Neural progenitor cell (in vitro differentiated cells): ENCODE data around the gene CBLC. TPM values are rescaled to one million over a fixed set of nuclear protein-coding genes. Genes with fewer than 3 reads are reported as not detected.

Source experiments
- DNase-seq: peaks from one replicate; pipeline ENCODE4 v3.0.0-alpha.2; 2016; ENCODE audit warnings: low spot score
- H2AFZ ChIP-seq: fragments of 200-600 bp; sonication (generic); replicated peaks from 2 replicates; pipeline ENCODE4 v1.6.1; 2016; ENCODE audit warnings: antibody characterized with exemption
- H3F3A ChIP-seq: fragments of 200-600 bp; sonication (generic); 2 replicates; pipeline ENCODE4 v1.6.1; 2016; ENCODE audit warnings: antibody characterized with exemption, low read depth
- H3K27ac ChIP-seq: fragments of 200-600 bp; sonication (generic); 2 replicates; pipeline ENCODE4 v1.5.1; 2016; ENCODE audit warnings: mild to moderate bottlenecking
- H3K27me3 ChIP-seq: fragments of 200-600 bp; sonication (generic); 2 replicates; pipeline ENCODE4 v1.6.1; 2016; ENCODE audit warnings: mild to moderate bottlenecking, moderate library complexity
- H3K36me3 ChIP-seq: fragments of 200-600 bp; sonication (generic); 2 replicates; pipeline ENCODE4 v1.5.1; 2016
- H3K4me1 ChIP-seq: fragments of 200-600 bp; sonication (generic); 2 replicates; pipeline ENCODE4 v1.6.1; 2016; ENCODE audit warnings: mixed run types
- H3K4me2 ChIP-seq: fragments of 200-600 bp; sonication (generic); 2 replicates; pipeline ENCODE4 v1.6.1; 2016
- H3K4me3 ChIP-seq: fragments of 200-600 bp; sonication (generic); 2 replicates; pipeline ENCODE4 v1.5.1; 2016
- H3K79me2 ChIP-seq: fragments of 200-600 bp; sonication (generic); 2 replicates; pipeline ENCODE4 v1.6.1; 2016; ENCODE audit warnings: low read depth
- H3K9ac ChIP-seq: fragments of 200-600 bp; sonication (generic); 2 replicates; pipeline ENCODE4 v1.6.1; 2016
- H3K9me3 ChIP-seq: fragments of 200-600 bp; sonication (generic); 2 replicates; pipeline ENCODE4 v1.5.1; 2016; ENCODE audit warnings: low read depth
- H4K20me1 ChIP-seq: fragments of 200-600 bp; sonication (generic); 2 replicates; pipeline ENCODE4 v1.6.1; 2016; ENCODE audit warnings: low read depth
- H3K27ac Mint-ChIP-seq: 3 replicates; pipeline ENCODE4 v1.8.0; 2021; ENCODE audit warnings: mixed read lengths
- H3K27me3 Mint-ChIP-seq: 2 replicates; pipeline ENCODE4 v1.8.0; 2022; ENCODE audit warnings: low read depth, mild to moderate bottlenecking, inconsistent platforms, moderate library complexity, mixed read lengths; ENCODE audit not compliant: insufficient read depth
- H3K36me3 Mint-ChIP-seq: 3 replicates; pipeline ENCODE4 v1.8.0; 2021; ENCODE audit warnings: mixed read lengths
- H3K4me1 Mint-ChIP-seq: 3 replicates; pipeline ENCODE4 v1.8.0; 2021; ENCODE audit warnings: mixed read lengths
- H3K4me3 Mint-ChIP-seq: 3 replicates; pipeline ENCODE4 v1.8.0; 2021; ENCODE audit warnings: mild to moderate bottlenecking, moderate library complexity, mixed read lengths
- H3K9me3 Mint-ChIP-seq: 3 replicates; pipeline ENCODE4 v1.8.0; 2020; ENCODE audit warnings: mixed read lengths
- EZH2 ChIP-seq: fragments of 200-600 bp; sonication (generic); IDR thresholded peaks from 2 replicates; pipeline ENCODE4 v1.6.1; 2017; ENCODE audit warnings: antibody characterized with exemption, mild to moderate bottlenecking, moderate library complexity
- EZH2phosphoT487 ChIP-seq: fragments of 200-600 bp; sonication (generic); IDR thresholded peaks from 2 replicates; pipeline ENCODE4 v1.6.1; 2017; ENCODE audit warnings: antibody characterized with exemption
- total RNA-seq: library from RNA; depleted of rRNA; stranded (reverse); fragments of >200 nt; gene quantifications from 2 replicates; pipeline ENCODE4 v1.2.3, GENCODE V29; 2015; ENCODE audit warnings: low replicate concordance
- TF ChIP-seq, protein P1 (sequence below): fragments of 200-600 bp; sonication (generic); IDR thresholded peaks from 2 replicates; pipeline ENCODE4 v1.5.1; 2017; ENCODE audit warnings: antibody characterized with exemption, mild to moderate bottlenecking

The CBLC gene
- total RNA-seq, 1 donor from 2014 or later, result 1.5 TPM

DNA sequence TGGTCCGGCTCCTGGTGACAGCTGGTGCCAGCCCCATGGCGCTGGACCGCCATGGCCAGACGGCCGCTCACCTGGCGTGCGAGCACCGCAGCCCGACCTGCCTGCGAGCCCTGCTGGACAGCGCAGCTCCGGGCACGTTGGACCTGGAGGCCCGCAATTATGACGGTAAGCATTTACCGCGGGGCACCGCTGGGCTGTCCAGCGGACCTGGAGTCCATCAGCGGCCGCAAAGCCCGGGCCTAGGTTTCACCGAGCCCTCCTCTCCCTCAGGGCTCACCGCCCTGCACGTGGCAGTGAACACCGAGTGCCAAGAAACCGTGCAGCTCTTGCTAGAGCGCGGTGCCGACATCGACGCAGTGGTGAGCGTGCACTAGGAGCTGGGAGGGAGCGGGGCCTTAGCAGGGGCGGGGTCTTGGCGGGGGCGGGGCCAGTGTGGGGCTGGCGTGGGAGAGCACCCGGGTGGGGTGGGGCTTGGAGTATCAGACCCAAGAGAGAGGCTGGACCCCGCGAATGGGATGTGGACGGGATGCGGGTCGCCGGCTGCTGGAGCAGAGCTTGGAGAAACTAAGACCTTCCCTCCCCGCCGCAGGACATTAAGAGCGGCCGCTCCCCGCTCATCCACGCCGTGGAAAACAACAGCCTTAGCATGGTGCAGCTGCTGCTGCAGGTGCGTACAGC lies 20.5 kb upstream of the CBLC start:
- Histone ChIP-seq H3K9me3 (no peaks in the 10 kb centered on the region), H3K4me3 (peak overlapping the region; percentile 56), H3K4me2 (peak overlapping the region; percentile 93), H3K79me2 (no peaks in the 10 kb centered on the region), H3K27me3 (peaks cover 78% of the 10 kb centered on the region), H3K36me3 (no peaks in the 10 kb centered on the region), H4K20me1 (peaks cover 33% of the 10 kb centered on the region), H3F3A (peaks cover 20% of the 10 kb centered on the region), H3K27ac (no peak overlapping the region), H3K4me1 (peaks cover 21% of the 10 kb centered on the region), H3K9ac (no peak overlapping the region), H2AFZ (peak overlapping the region; percentile 89)
- DNase-seq, result peak; percentile 66
- Mint-ChIP-seq H3K36me3 (no peaks in the 10 kb centered on the region), H3K9me3 (no peaks in the 10 kb centered on the region), H3K4me3 (peak overlapping the region; percentile 92), H3K27ac (no peak overlapping the region), H3K27me3 (peaks cover 42% of the 10 kb centered on the region), H3K4me1 (peaks cover 32% of the 10 kb centered on the region)
- TF ChIP-seq EZH2 (peak; percentile 76), EZH2phosphoT487 (peak; percentile 92)
- TF ChIP-seq, protein P1, sequence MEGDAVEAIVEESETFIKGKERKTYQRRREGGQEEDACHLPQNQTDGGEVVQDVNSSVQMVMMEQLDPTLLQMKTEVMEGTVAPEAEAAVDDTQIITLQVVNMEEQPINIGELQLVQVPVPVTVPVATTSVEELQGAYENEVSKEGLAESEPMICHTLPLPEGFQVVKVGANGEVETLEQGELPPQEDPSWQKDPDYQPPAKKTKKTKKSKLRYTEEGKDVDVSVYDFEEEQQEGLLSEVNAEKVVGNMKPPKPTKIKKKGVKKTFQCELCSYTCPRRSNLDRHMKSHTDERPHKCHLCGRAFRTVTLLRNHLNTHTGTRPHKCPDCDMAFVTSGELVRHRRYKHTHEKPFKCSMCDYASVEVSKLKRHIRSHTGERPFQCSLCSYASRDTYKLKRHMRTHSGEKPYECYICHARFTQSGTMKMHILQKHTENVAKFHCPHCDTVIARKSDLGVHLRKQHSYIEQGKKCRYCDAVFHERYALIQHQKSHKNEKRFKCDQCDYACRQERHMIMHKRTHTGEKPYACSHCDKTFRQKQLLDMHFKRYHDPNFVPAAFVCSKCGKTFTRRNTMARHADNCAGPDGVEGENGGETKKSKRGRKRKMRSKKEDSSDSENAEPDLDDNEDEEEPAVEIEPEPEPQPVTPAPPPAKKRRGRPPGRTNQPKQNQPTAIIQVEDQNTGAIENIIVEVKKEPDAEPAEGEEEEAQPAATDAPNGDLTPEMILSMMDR, result no peak

DNA sequence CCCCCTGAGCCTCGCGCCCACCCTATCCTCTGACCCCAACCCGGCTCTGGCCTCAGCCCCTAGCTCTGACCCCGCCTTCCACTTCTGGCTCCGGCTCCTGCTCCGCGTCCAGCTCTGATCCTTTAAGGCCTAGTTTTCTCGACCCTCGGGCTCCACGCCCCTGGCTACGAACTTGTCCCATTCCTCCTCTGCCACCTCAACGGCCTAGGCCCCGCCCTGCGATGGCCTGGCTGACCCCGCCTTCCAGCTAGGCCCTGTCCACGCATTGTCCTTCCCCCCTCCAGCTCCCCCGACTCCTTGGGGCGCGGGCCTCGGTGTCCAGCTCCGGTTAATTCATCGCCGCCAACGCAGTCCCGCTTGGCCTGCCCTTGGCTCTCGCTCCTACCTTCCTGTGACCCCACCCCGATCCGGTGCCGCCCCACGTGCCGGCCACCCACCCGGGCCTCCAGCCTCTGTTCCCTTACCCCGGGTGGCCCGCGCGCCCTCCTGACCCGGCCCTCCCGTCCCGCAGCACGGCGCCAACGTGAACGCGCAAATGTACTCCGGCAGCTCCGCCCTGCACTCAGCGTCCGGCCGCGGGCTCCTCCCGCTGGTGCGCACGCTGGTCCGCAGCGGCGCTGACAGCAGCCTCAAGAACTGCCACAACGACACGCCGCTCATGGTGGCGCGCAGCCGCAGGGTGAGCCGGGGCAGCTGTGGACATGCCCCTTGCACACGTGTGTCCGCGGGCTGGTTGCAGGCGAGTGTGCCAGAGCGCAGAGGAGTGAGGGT lies 19.8 kb upstream of the CBLC start:
- H3F3A ChIP-seq, result peaks cover 20% of the 10 kb centered on the region
- no peak overlapping the region for H3K9ac ChIP-seq
- no peaks in the 10 kb centered on the region for H3K79me2 ChIP-seq
- peak; percentile 90 for DNase-seq
- Mint-ChIP-seq H3K4me3 (peak overlapping the region; percentile 92), H3K4me1 (peaks cover 29% of the 10 kb centered on the region), H3K36me3 (no peaks in the 10 kb centered on the region), H3K27me3 (peaks cover 35% of the 10 kb centered on the region), H3K27ac (peak overlapping the region; percentile 43), H3K9me3 (no peaks in the 10 kb centered on the region)
- TF ChIP-seq EZH2phosphoT487 (no peak), EZH2 (peak; percentile 61)
- TF ChIP-seq, protein P1, result peak; percentile 26
- no peaks in the 10 kb centered on the region for H3K36me3 ChIP-seq
- peaks cover 21% of the 10 kb centered on the region for H3K4me1 ChIP-seq
- H2AFZ ChIP-seq, result peak overlapping the region; percentile 89
- H3K9me3 ChIP-seq, result no peaks in the 10 kb centered on the region
- H3K27me3 ChIP-seq, result peaks cover 71% of the 10 kb centered on the region
- H3K27ac ChIP-seq, result no peak overlapping the region
- peak overlapping the region; percentile 56 for H3K4me3 ChIP-seq
- H4K20me1 ChIP-seq, result peaks cover 30% of the 10 kb centered on the region
- H3K4me2 ChIP-seq, result peak overlapping the region; percentile 93

DNA sequence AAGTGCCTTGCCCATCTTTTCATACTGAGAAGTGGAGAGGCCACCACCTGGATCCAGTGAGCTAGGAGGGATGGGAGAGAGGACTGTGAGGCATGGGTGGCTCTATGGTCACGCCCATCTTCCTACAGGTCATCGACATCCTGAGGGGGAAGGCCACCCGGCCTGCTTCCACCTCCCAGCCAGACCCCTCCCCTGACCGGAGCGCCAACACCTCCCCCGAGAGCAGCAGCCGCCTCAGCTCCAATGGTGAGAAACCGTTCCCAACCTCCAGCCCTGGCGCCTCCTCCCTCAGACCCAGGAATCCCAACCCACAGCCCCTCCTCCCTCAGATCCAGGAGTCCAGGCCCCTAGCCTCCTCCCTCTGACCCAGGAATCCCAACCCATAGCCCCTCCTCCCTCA lies 19.1 kb upstream of the CBLC start:
- Mint-ChIP-seq H3K36me3 (no peaks in the 10 kb centered on the region), H3K4me1 (peaks cover 25% of the 10 kb centered on the region), H3K9me3 (no peaks in the 10 kb centered on the region), H3K27ac (no peak overlapping the region), H3K4me3 (peak overlapping the region; percentile 92), H3K27me3 (peaks cover 35% of the 10 kb centered on the region)
- Histone ChIP-seq H2AFZ (no peak overlapping the region), H3K79me2 (no peaks in the 10 kb centered on the region), H3K27me3 (peaks cover 64% of the 10 kb centered on the region), H3K4me2 (peak overlapping the region; percentile 93), H3K4me1 (peaks cover 21% of the 10 kb centered on the region), H4K20me1 (peaks cover 27% of the 10 kb centered on the region), H3K9me3 (no peaks in the 10 kb centered on the region), H3F3A (peaks cover 20% of the 10 kb centered on the region), H3K27ac (no peak overlapping the region), H3K36me3 (no peaks in the 10 kb centered on the region), H3K4me3 (peak overlapping the region; percentile 56), H3K9ac (no peak overlapping the region)
- TF ChIP-seq, protein P1, result no peak
- TF ChIP-seq EZH2phosphoT487 (no peak), EZH2 (no peak)
- DNase-seq, result peak; percentile 55
